Colonic mucosa (tissue), 4 donors: Measurements from ENCODE around the gene MMP12. TPM values are rescaled to one million over a fixed set of nuclear protein-coding genes. Genes with fewer than 3 reads are reported as not detected.
"Not testable (repeated sequence)": the region's sequence is repeated elsewhere in the genome, so short reads cannot be mapped to it uniquely, and the experiment has no call there.

Experiments used
- DNase-seq: peaks from one replicate; pipeline ENCODE4 v3.0.0-alpha.2; 2020
- H3K27ac ChIP-seq: fragments of 200-600 bp; one replicate; pipeline ENCODE4 v1.8.0; 2021
- H3K27me3 ChIP-seq: fragments of 200-600 bp; one replicate; pipeline ENCODE4 v1.8.0; 2021
- H3K36me3 ChIP-seq: fragments of 200-600 bp; one replicate; pipeline ENCODE4 v1.8.0; 2021
- H3K4me1 ChIP-seq: fragments of 200-600 bp; one replicate; pipeline ENCODE4 v1.8.0; 2021; ENCODE audit warnings: mild to moderate bottlenecking
- H3K4me3 ChIP-seq: fragments of 200-600 bp; one replicate; pipeline ENCODE4 v1.8.0; 2021
- H3K9ac ChIP-seq, 2 donors: one replicate each; pipeline ENCODE4 v1.7.0; 2013; ENCODE audit warnings: control low read depth in 2 of 2, low read depth in 2 of 2, low read length in 2 of 2
- H3K9me3 ChIP-seq: fragments of 200-600 bp; one replicate; pipeline ENCODE4 v1.8.0; 2021
- intact Hi-C: fragments of 100-400 bp; cut with DNase I; formaldehyde crosslinking; loops from one replicate; pipeline ENCODE4 v1.14.1; 2022
- total RNA-seq, 2 donors: library from RNA; stranded (reverse); fragmentation: NEBNext Ultra II Directional in 1 of 2; extraction: Animal tissue kit (Norgen Biotek cat#: 25700) in 1 of 2; gene quantifications; one replicate each; pipeline ENCODE4 v1.2.1, GENCODE V29; 2021
- TF ChIP-seq, protein P1 (sequence below): fragments of 200-600 bp; IDR thresholded peaks from one replicate; pipeline ENCODE4 v1.8.0; 2022; ENCODE audit warnings: antibody characterized with exemption, mild to moderate bottlenecking
- donor health status: healthy.
- donor health status: DM: no; HTN: no; CAD: no.
- donor health status: DM: no; HTN: no; CAD: no.

Gene MMP12
- total RNA-seq, 2 donors from 2014 or later: 2.3 to 11.7 TPM

- Histone ChIP-seq H3K36me3 (no peaks in the 10 kb centered on the region), H3K9ac (no peak overlapping the region), H3K4me3 (no peak overlapping the region), H3K27me3 (no peaks in the 10 kb centered on the region), H3K27ac (no peak overlapping the region), H3K9me3 (no peaks in the 10 kb centered on the region), H3K4me1 (no peaks in the 10 kb centered on the region)
- no peak for DNase-seq
- TF ChIP-seq, protein P1, sequence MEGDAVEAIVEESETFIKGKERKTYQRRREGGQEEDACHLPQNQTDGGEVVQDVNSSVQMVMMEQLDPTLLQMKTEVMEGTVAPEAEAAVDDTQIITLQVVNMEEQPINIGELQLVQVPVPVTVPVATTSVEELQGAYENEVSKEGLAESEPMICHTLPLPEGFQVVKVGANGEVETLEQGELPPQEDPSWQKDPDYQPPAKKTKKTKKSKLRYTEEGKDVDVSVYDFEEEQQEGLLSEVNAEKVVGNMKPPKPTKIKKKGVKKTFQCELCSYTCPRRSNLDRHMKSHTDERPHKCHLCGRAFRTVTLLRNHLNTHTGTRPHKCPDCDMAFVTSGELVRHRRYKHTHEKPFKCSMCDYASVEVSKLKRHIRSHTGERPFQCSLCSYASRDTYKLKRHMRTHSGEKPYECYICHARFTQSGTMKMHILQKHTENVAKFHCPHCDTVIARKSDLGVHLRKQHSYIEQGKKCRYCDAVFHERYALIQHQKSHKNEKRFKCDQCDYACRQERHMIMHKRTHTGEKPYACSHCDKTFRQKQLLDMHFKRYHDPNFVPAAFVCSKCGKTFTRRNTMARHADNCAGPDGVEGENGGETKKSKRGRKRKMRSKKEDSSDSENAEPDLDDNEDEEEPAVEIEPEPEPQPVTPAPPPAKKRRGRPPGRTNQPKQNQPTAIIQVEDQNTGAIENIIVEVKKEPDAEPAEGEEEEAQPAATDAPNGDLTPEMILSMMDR: no peak
- intact Hi-C loops: no loop called here
Measured at GRCh38 chr11:102886999-102887398, 12.2 kb upstream of the MMP12 start.

DNA sequence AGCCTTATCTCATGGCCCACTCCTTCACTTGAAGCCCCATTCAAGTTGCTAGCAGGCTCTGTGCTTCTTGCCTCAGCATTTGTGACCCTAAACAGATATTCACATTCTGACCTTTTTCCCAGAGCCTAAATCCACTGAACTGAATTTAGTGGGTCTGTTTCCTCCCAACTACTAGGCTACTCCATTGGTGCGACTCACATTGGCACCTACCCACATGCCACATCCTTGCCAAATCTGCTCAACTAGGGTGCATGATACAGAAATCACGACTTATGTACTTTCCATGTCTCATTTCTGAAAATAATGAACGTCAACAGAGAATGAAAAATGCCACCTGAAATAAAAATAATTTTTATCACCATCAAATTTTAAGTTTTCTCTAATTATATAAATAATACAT is 8.4 kb upstream of the MMP12 start:
- no peaks in the 10 kb centered on the region for H3K9me3 ChIP-seq
- intact Hi-C loops: no loop called here
- no peak overlapping the region for H3K27ac ChIP-seq
- no peak for DNase-seq
- no peak overlapping the region for H3K4me3 ChIP-seq
- TF ChIP-seq, protein P1: no peak
- H3K27me3 ChIP-seq: no peaks in the 10 kb centered on the region
- no peak overlapping the region for H3K9ac ChIP-seq
- H3K4me1 ChIP-seq: no peaks in the 10 kb centered on the region
- no peaks in the 10 kb centered on the region for H3K36me3 ChIP-seq

- TF ChIP-seq, protein P1: no peak
- Histone ChIP-seq H3K27ac (no peak overlapping the region), H3K4me1 (no peaks in the 10 kb centered on the region), H3K4me3 (no peak overlapping the region), H3K36me3 (no peaks in the 10 kb centered on the region), H3K9me3 (no peaks in the 10 kb centered on the region), H3K9ac (no peak overlapping the region), H3K27me3 (no peaks in the 10 kb centered on the region)
- intact Hi-C loops: no loop called here
- no peak for DNase-seq
Measured at GRCh38 chr11:102882389-102883024, 7.7 kb upstream of the MMP12 start.

DNA sequence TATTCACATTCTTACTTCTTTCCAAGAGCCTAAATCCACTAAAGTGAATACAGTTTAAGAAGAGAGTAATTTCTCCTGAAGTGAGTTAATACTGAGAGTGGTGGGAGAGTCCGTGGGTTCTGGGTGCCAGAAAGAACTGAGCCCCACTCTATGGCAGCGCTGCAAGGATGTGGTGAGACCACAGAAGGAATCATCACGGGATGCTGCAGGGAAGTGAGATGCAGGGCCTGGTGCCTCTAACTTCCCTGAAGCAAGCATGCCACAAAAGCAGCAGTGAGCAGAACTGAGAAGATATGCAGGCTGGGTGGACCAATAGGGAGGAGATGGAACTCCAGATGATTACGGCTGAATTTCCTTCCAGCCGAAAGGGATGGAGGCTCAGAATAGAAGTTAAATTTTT is 5.0 kb upstream of the MMP12 start:
- DNase-seq: no peak
- Histone ChIP-seq H3K9me3 (no peaks in the 10 kb centered on the region), H3K36me3 (no peaks in the 10 kb centered on the region), H3K4me1 (no peaks in the 10 kb centered on the region), H3K4me3 (no peak overlapping the region), H3K27me3 (no peaks in the 10 kb centered on the region), H3K9ac (no peak overlapping the region), H3K27ac (no peak overlapping the region)
- TF ChIP-seq, protein P1: no peak
- intact Hi-C loops: no loop called here

DNA sequence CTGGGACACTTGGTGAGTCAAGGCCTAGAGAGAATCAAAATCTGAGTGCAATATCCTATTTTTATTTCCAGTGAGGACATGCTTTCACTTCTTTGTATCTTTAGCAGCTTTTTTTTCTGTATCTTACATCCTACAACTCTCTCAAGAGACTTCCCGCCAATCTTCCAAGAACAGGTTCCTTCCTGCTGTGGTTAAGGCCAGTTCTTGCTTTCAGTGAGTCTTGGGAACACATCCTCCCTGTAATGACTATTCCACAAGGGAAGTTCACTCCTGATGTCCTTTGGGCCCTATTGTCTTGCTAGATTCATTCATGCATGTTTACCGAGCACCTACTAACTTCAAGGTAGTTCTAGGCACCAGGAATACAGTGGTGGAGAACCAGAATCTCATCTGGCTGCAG is 3.8 kb upstream of the MMP12 start:
- no peak for DNase-seq
- intact Hi-C loops: no loop called here
- Histone ChIP-seq H3K9ac (no peak overlapping the region), H3K4me3 (no peak overlapping the region), H3K9me3 (no peaks in the 10 kb centered on the region), H3K27me3 (no peaks in the 10 kb centered on the region), H3K4me1 (no peaks in the 10 kb centered on the region), H3K36me3 (no peaks in the 10 kb centered on the region), H3K27ac (no peak overlapping the region)
- TF ChIP-seq, protein P1: no peak

- H3K9me3 ChIP-seq, DNase-seq, intact Hi-C loops, H3K9ac ChIP-seq, H3K27ac ChIP-seq, H3K27me3 ChIP-seq, H3K36me3 ChIP-seq, H3K4me1 ChIP-seq, H3K4me3 ChIP-seq: not testable (repeated sequence)
Measured at GRCh38 chr11:102869354-102869964, 5.3 kb downstream of the MMP12 start.
